ENCODE data around the gene GPR39.

Gene GPR39

DNA sequence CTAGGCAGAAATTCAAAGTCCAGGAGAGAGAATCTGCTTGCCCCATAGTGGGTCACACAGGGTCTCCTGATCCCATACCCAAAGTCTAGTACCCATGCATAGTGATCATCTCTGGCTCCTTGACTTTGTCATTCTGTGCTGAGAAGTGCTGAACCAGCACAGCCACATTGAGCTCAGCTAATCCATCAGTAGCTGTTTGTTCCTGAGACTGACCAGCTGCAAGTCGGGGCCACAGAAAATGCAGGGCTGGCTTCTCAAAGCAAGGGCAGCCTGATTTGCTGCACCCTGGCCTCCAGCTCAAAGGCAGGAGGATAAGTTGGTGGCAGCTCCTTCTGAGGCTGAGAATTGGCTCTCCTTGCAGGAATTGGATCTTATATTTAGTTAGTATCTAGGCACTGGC is 181.2 kb downstream of the GPR39 start:
- Histone ChIP-seq H4K20me1 (ENCODE audit: insufficient read depth) (no peaks in the 10 kb centered on the region), H3K27ac (no peak overlapping the region), H3K9ac (no peak overlapping the region), H3K4me1 (ENCODE audit: low read depth, poor library complexity, severe bottlenecking) (no peaks in the 10 kb centered on the region), H2AFZ (ENCODE audit: low read depth) (no peak overlapping the region), H3K27me3 (ENCODE audit: insufficient read depth, low read depth) (no peaks in the 10 kb centered on the region), H3K36me3 (ENCODE audit: insufficient read depth) (no peaks in the 10 kb centered on the region), H3K79me2 (ENCODE audit: insufficient read depth, low read depth) (no peaks in the 10 kb centered on the region), H3K4me3 (IDR thresholded peaks at IDR 0.05; ENCODE audit: insufficient read depth, low read depth, low read length) (no peak overlapping the region), H3K4me2 (no peak overlapping the region)
- TF ChIP-seq, protein P1, sequence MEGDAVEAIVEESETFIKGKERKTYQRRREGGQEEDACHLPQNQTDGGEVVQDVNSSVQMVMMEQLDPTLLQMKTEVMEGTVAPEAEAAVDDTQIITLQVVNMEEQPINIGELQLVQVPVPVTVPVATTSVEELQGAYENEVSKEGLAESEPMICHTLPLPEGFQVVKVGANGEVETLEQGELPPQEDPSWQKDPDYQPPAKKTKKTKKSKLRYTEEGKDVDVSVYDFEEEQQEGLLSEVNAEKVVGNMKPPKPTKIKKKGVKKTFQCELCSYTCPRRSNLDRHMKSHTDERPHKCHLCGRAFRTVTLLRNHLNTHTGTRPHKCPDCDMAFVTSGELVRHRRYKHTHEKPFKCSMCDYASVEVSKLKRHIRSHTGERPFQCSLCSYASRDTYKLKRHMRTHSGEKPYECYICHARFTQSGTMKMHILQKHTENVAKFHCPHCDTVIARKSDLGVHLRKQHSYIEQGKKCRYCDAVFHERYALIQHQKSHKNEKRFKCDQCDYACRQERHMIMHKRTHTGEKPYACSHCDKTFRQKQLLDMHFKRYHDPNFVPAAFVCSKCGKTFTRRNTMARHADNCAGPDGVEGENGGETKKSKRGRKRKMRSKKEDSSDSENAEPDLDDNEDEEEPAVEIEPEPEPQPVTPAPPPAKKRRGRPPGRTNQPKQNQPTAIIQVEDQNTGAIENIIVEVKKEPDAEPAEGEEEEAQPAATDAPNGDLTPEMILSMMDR (conservative IDR thresholded peaks at IDR 0.05; ENCODE audit: low read depth, low read length): no peak

DNA sequence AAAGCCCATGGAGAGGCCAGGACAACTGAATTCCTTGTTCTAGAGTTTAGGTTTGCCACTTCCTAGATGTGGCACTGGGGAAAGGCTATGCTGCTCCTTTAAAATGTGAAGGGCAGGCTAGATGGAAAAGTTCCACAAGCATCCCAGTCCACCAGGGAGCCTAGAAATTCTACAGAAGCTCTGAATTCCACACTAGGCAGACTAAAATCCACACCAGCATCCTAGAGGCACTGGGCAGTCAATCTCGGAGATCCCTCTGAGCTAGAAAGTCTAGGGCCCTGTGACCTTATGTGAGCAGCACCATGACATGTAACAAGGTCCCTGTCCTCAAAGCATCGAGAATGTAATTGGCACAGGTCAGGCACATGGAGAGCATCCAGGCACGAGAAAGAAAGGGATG is 181.9 kb downstream of the GPR39 start:
- TF ChIP-seq, protein P1 (conservative IDR thresholded peaks at IDR 0.05; ENCODE audit: low read depth, low read length): no peak
- Histone ChIP-seq H2AFZ (ENCODE audit: low read depth) (no peak overlapping the region), H3K27ac (no peak overlapping the region), H3K4me3 (IDR thresholded peaks at IDR 0.05; ENCODE audit: insufficient read depth, low read depth, low read length) (no peak overlapping the region), H4K20me1 (ENCODE audit: insufficient read depth) (no peaks in the 10 kb centered on the region), H3K9ac (no peak overlapping the region), H3K4me2 (no peak overlapping the region), H3K36me3 (ENCODE audit: insufficient read depth) (no peaks in the 10 kb centered on the region), H3K79me2 (ENCODE audit: insufficient read depth, low read depth) (no peaks in the 10 kb centered on the region), H3K4me1 (ENCODE audit: low read depth, poor library complexity, severe bottlenecking) (no peaks in the 10 kb centered on the region), H3K27me3 (ENCODE audit: insufficient read depth, low read depth) (no peaks in the 10 kb centered on the region)

DNA sequence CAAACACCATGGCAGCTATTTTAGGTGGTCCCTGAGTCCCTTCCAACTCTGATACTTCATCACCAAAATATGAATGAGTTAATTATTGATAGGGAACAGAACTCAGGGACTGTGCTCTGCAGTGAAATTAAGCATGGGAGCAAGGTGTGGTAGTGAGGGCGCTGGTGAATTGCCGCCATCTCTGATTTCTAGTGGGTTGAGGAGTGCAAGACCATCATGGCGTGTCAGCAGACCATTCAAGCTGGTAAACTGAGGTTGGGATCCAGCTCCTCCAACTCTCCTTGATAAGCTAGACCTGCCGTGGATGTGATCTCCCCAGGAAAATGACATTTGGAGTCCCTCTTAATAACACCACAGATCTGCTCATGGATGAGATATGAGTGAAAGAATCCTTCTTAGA is 183.0 kb downstream of the GPR39 start:
- Histone ChIP-seq H3K27ac (no peak overlapping the region), H3K36me3 (ENCODE audit: insufficient read depth) (no peaks in the 10 kb centered on the region), H4K20me1 (ENCODE audit: insufficient read depth) (no peaks in the 10 kb centered on the region), H3K79me2 (ENCODE audit: insufficient read depth, low read depth) (no peaks in the 10 kb centered on the region), H3K27me3 (ENCODE audit: insufficient read depth, low read depth) (no peaks in the 10 kb centered on the region), H3K4me2 (no peak overlapping the region), H3K4me3 (IDR thresholded peaks at IDR 0.05; ENCODE audit: insufficient read depth, low read depth, low read length) (no peak overlapping the region), H2AFZ (ENCODE audit: low read depth) (no peak overlapping the region), H3K9ac (no peak overlapping the region), H3K4me1 (ENCODE audit: low read depth, poor library complexity, severe bottlenecking) (no peaks in the 10 kb centered on the region)
- TF ChIP-seq, protein P1 (conservative IDR thresholded peaks at IDR 0.05; ENCODE audit: low read depth, low read length): no peak

DNA sequence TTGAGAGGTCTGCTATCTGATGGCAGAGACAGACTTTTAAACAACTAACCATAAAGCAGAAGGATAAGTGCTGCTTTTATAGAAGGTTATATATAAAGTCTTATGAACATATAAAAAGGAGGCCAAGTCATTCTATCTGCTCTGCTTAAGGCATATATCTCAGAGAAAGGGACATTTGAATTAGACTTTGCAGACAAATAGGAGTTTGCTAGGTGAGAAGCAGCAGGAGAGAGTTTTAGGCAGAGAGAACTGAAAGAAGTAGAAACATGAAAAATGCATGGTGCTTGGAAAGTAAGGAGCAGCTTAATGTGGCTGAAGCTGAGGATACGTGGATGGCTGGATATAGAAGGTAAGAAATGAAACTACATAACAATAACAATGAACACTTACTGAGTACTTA is 188.0 kb downstream of the GPR39 start:
- H3K27ac ChIP-seq: no peak overlapping the region
- H3K4me2 ChIP-seq: no peak overlapping the region
- H2AFZ ChIP-seq (ENCODE audit: low read depth): no peak overlapping the region
- no peaks in the 10 kb centered on the region for H3K79me2 ChIP-seq (ENCODE audit: insufficient read depth, low read depth)
- TF ChIP-seq, protein P1 (conservative IDR thresholded peaks at IDR 0.05; ENCODE audit: low read depth, low read length): no peak
- H3K9ac ChIP-seq: no peak overlapping the region
- no peaks in the 10 kb centered on the region for H3K4me1 ChIP-seq (ENCODE audit: low read depth, poor library complexity, severe bottlenecking)
- no peaks in the 10 kb centered on the region for H3K36me3 ChIP-seq (ENCODE audit: insufficient read depth)
- H4K20me1 ChIP-seq (ENCODE audit: insufficient read depth): no peaks in the 10 kb centered on the region
- H3K27me3 ChIP-seq (ENCODE audit: insufficient read depth, low read depth): no peaks in the 10 kb centered on the region
- no peak overlapping the region for H3K4me3 ChIP-seq (IDR thresholded peaks at IDR 0.05; ENCODE audit: insufficient read depth, low read depth, low read length)
